ENCODE data around the gene TP53BP1. TPM values are rescaled to one million over a fixed set of nuclear protein-coding genes. Genes with fewer than 3 reads are reported as not detected.
A peak's percentile ranks its signal among the peaks of the same experiment; 100 is the strongest.

The TP53BP1 gene
- total and polyA plus RNA-seq, 2 of the 13 experiments (the other 11 are each of a cell fraction or from before 2014, with no cell fraction given) = 17.1 to 17.4 TPM

DNA sequence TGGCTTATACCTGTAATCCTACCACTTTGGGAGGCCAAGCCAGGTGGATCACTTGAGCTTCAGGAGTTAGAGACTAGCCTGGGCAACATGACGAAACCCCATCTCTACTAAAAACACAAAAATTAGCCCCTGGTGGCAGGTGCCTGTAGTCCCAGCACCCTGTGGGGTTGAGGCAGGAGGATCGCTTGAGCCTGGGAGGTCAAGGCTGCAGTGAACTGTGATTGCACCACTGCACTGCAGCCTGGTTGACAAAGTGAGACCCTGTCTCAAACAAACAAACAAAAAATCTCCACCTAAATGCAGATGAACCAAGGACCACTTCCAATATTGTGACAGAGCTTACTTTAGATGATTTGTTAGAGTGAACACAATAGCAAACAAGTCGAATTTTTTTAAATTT, 53.7 kb downstream of the TP53BP1 start:
- no peaks in the 10 kb centered on the region for H3K27me3 ChIP-seq (ENCODE audit: control insufficient read depth in 1 of 2, insufficient read depth in 2 of 2, low read length in 2 of 2)
- H3K9me3 ChIP-seq (ENCODE audit: low read length) = no peaks in the 10 kb centered on the region
- no peaks in the 10 kb centered on the region for H3K79me2 ChIP-seq (ENCODE audit: insufficient read depth, low read length)
- intact Hi-C loops (cut with micrococcal nuclease; ENCODE audit: unreplicated experiment) = no loop called here
- ChIA-PET CTCF (ENCODE audit: low intra/inter-chr PET ratio, low total read pairs) (no interaction called here), POLR2A (no interaction called here)
- H3K36me3 ChIP-seq (replicated peaks in 1 of 2; ENCODE audit: control insufficient read depth in 1 of 2, insufficient read depth in 2 of 2, low read length in 2 of 2) = peaks cover 3 to 12% of the 10 kb centered on the region in 2 experiments; a peak in 3 of 5 replicates
- FAIRE-seq (peak; percentile 81), DNase-seq (ENCODE audit: low spot score) (peak; percentile 52), ATAC-seq (peak; percentile 92)
- in situ Hi-C loops (cut with HindIII; ENCODE audit: extremely low pct_ligation_motif_present, low pct_unique_long_range_greater_than_20kb) = loop anchor here (25.0 kb wide), 1 partner anchor 323 kb away; no protein-coding TSS in a partner anchor
- peaks cover 16% of the 10 kb centered on the region for H3K4me1 ChIP-seq (ENCODE audit: insufficient read depth, low read length)
- no peak overlapping the region for H2AFZ ChIP-seq (ENCODE audit: low read length)
- H3K27ac ChIP-seq (ENCODE audit: extremely low read length, insufficient read depth, low read length) = no peak overlapping the region
- no TSS peak for BruUV-seq (replicated peaks)
- H3K4me2 ChIP-seq (ENCODE audit: low read depth, low read length) = no peak overlapping the region
- H3K9ac ChIP-seq (ENCODE audit: insufficient read depth, low read depth, low read length) = no peak overlapping the region
- WGBS (ENCODE audit: low lambda C conversion rate) = 2% methylated on average over 2 of the region's 3 CpGs
- no peaks in the 10 kb centered on the region for H4K20me1 ChIP-seq (ENCODE audit: insufficient read depth, low read length)
- H3K4me3 ChIP-seq (replicated peaks in 1 of 3; ENCODE audit: insufficient read depth in 1 of 3, low read depth in 2 of 3, low read length in 3 of 3) = no peak overlapping the region
- TF ChIP-seq HOXD1 (CRISPR knock-in tag; IDR thresholded peaks at IDR 0.05) = no peak
- peak; percentile 54 for TF ChIP-seq CEBPG (CRISPR knock-in tag; IDR thresholded peaks at IDR 0.05)
- TF ChIP-seq ZUFSP (CRISPR knock-in tag; IDR thresholded peaks at IDR 0.05; ENCODE audit: borderline replicate concordance) = no peak
- TF ChIP-seq KLF6 (CRISPR knock-in tag; IDR thresholded peaks at IDR 0.05) = no peak
- no peak for TF ChIP-seq MTF2 (CRISPR knock-in tag; IDR thresholded peaks at IDR 0.05; ENCODE audit: borderline replicate concordance)
- TF ChIP-seq HNF4A (CRISPR knock-in tag; IDR thresholded peaks at IDR 0.05) = peak; percentile 43; the same call in 1 of the 2 replicates
- peak; percentile 72 for TF ChIP-seq NR2C2 (CRISPR knock-in tag; IDR thresholded peaks at IDR 0.05; ENCODE audit: borderline replicate concordance)
- TF ChIP-seq FOSL2 (CRISPR knock-in tag; IDR thresholded peaks at IDR 0.05) = 0 out of 2 replicates have a peak, but pooled peaks have one; percentile 27
- TF ChIP-seq SALL1 (CRISPR knock-in tag; IDR thresholded peaks at IDR 0.05) = peak; percentile 36; the same call in 1 of the 2 replicates
- TF ChIP-seq ZSCAN31 (CRISPR knock-in tag; IDR thresholded peaks at IDR 0.05; ENCODE audit: low read depth) = no peak
- TF ChIP-seq, protein P1, sequence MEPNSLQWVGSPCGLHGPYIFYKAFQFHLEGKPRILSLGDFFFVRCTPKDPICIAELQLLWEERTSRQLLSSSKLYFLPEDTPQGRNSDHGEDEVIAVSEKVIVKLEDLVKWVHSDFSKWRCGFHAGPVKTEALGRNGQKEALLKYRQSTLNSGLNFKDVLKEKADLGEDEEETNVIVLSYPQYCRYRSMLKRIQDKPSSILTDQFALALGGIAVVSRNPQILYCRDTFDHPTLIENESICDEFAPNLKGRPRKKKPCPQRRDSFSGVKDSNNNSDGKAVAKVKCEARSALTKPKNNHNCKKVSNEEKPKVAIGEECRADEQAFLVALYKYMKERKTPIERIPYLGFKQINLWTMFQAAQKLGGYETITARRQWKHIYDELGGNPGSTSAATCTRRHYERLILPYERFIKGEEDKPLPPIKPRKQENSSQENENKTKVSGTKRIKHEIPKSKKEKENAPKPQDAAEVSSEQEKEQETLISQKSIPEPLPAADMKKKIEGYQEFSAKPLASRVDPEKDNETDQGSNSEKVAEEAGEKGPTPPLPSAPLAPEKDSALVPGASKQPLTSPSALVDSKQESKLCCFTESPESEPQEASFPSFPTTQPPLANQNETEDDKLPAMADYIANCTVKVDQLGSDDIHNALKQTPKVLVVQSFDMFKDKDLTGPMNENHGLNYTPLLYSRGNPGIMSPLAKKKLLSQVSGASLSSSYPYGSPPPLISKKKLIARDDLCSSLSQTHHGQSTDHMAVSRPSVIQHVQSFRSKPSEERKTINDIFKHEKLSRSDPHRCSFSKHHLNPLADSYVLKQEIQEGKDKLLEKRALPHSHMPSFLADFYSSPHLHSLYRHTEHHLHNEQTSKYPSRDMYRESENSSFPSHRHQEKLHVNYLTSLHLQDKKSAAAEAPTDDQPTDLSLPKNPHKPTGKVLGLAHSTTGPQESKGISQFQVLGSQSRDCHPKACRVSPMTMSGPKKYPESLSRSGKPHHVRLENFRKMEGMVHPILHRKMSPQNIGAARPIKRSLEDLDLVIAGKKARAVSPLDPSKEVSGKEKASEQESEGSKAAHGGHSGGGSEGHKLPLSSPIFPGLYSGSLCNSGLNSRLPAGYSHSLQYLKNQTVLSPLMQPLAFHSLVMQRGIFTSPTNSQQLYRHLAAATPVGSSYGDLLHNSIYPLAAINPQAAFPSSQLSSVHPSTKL (CRISPR knock-in tag; IDR thresholded peaks at IDR 0.05) = peak; percentile 41; the same call in 1 of the 2 replicates
- no peak for TF ChIP-seq BRD4 (CRISPR knock-in tag; IDR thresholded peaks at IDR 0.05)
- TF ChIP-seq SOX6 (IDR thresholded peaks at IDR 0.05) = no peak
- TF ChIP-seq SOX6 (CRISPR knock-in tag; IDR thresholded peaks at IDR 0.05) = peak; percentile 31; the same call in 1 of the 2 replicates
- TF ChIP-seq CEBPB (IDR thresholded peaks at IDR 0.05; ENCODE audit: borderline replicate concordance, low read depth, low read length) = peak; percentile 78; the same call in 1 of the 2 replicates
- TF ChIP-seq, protein P2, sequence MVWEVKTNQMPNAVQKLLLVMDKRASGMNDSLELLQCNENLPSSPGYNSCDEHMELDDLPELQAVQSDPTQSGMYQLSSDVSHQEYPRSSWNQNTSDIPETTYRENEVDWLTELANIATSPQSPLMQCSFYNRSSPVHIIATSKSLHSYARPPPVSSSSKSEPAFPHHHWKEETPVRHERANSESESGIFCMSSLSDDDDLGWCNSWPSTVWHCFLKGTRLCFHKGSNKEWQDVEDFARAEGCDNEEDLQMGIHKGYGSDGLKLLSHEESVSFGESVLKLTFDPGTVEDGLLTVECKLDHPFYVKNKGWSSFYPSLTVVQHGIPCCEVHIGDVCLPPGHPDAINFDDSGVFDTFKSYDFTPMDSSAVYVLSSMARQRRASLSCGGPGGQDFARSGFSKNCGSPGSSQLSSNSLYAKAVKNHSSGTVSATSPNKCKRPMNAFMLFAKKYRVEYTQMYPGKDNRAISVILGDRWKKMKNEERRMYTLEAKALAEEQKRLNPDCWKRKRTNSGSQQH (CRISPR knock-in tag; IDR thresholded peaks at IDR 0.05; ENCODE audit: low read depth) = no peak
- TF ChIP-seq NRL (CRISPR knock-in tag; IDR thresholded peaks at IDR 0.05; ENCODE audit: borderline replicate concordance) = no peak
- peak; percentile 54 to 67; a peak in 3 of 4 replicates for TF ChIP-seq NR2F1 (CRISPR knock-in tag; IDR thresholded peaks at IDR 0.05)

Data from HepG2 (cell line).